Mammary epithelial cell (primary cell): Measurements from ENCODE around the gene ZFP1.

ENCODE experiments used
- CTCF ChIP-seq, 2 donors: IDR thresholded peaks in 1 of 2; conservative IDR thresholded peaks in 1 of 2; 2 replicates each; pipeline ENCODE4 v1.5.1; 2011 to 2012; ENCODE audit warnings: inconsistent platforms in 2 of 2, low read length in 2 of 2, mild to moderate bottlenecking in 2 of 2, control low read depth in 1 of 2, low read depth in 1 of 2; ENCODE audit not compliant: insufficient read depth in 1 of 2; ENCODE audit errors: extremely low read depth in 1 of 2
- EZH2 ChIP-seq: IDR thresholded peaks from 2 replicates; pipeline ENCODE4 v1.6.1; 2012; ENCODE audit warnings: low read length, inconsistent platforms, borderline replicate concordance

- TF ChIP-seq CTCF (conservative IDR thresholded peaks at IDR 0.05 in 1 of 2, IDR thresholded peaks at IDR 0.05 in 1 of 2; ENCODE audit: extremely low read depth in 1 of 2, insufficient read depth in 1 of 2, low read depth in 1 of 2, low read length in 2 of 2) (no peak), EZH2 (no peak)
Observed at GRCh38 chr16:75204410-75204758, 56.1 kb downstream of the ZFP1 start.
